Activated CD4-positive, alpha-beta T cell treated with anti-CD3 and anti-CD28 coated beads for 1 hour (primary cell): ENCODE results near the gene RPP21.

Experiments
- DNase-seq: peaks from one replicate; pipeline ENCODE4 v3.0.0-alpha.2; 2020

RPP21 gene

GRCh38 chr6:30386166-30386565 lies 41.2 kb downstream of the RPP21 start:
- no peak for DNase-seq

DNA sequence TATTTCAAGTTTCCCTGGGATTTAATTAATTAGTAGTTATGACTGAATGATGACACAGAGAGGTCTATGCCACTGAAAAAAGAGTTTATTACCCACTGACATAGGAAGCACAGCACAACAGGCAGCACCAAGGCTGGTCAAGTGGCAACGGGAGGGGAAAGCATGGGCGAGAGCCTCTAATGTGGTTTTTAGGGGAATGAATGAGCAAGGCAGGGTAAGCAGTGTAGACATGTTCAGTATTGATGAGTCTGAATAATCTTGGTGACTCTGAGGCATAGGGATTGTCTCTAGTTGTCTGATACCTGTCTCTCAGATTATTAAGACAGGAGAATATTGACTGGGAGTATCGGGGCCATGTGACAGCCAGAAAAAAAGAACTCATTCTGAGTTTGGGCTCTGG lies 46.3 kb downstream of the RPP21 start:
- no peak for DNase-seq

DNA sequence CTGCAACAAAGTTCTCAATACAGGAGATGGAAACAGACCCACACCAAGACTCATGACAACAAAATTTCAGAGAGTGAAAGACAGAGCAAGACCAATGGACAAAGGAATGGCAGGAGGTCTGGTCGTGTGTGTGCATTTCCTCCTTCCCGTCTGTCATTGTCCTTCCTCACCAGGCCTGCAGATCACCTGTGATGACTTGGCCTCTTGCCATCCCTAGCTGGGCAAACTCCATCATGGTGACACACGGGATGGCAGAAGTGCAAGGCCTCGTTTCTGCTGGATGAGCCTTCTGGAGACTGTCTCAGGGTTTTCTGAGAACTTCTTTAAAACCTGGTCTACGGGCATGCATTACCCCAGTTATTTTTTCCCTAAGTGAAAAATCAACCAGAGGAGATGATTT lies 49.2 kb downstream of the RPP21 start:
- no peak for DNase-seq
